SK-N-SH (cell line): ENCODE results near the gene MORC1.

ENCODE experiments used
- CHD2 ChIP-seq: fragments of 150-350 bp; IDR thresholded peaks from 2 replicates; pipeline ENCODE4 v1.6.1; 2018; ENCODE audit warnings: low read length; ENCODE audit not compliant: partially characterized antibody
- EP300 ChIP-seq, 2 experiments: IDR thresholded peaks; 2 replicates each; pipeline versions ENCODE4 v1.4.0 to v1.6.1; 2012; ENCODE audit warnings: borderline replicate concordance in 1 of 2, low read depth in 1 of 2, low read length in 1 of 2
- EZH2phosphoT487 ChIP-seq: fragments of 200-600 bp; sonication (generic); IDR thresholded peaks from 2 replicates; pipeline ENCODE4 v1.6.1; 2017; ENCODE audit warnings: low read depth, mixed run types, mild to moderate bottlenecking, antibody characterized with exemption, moderate library complexity, borderline replicate concordance
- GABPA ChIP-seq: IDR thresholded peaks from 2 replicates; pipeline ENCODE4 v1.4.0; 2012; ENCODE audit warnings: low read depth, mild to moderate bottlenecking
- SMC3 ChIP-seq: IDR thresholded peaks from 2 replicates; pipeline ENCODE4 v1.6.1; 2012; ENCODE audit warnings: low read depth, low read length, improper control_type of control experiment
- TCF12 ChIP-seq: IDR thresholded peaks from 2 replicates; pipeline ENCODE4 v1.4.0; 2012
- YY1 ChIP-seq: IDR thresholded peaks from 2 replicates; pipeline ENCODE4 v1.4.0; 2012; ENCODE audit warnings: low read depth, mild to moderate bottlenecking
- TF ChIP-seq, protein P1 (sequence below): IDR thresholded peaks from 2 replicates; pipeline ENCODE4 v1.4.0; 2012; ENCODE audit warnings: low read depth
- TF ChIP-seq, protein P2 (sequence below): fragments of 150-350 bp; IDR thresholded peaks from 2 replicates; pipeline ENCODE4 v1.6.1; 2017; ENCODE audit warnings: antibody characterized with exemption, low read length, low read depth, borderline replicate concordance
- TF ChIP-seq, protein P3 (sequence below): fragments of 200-600 bp; sonication (generic); IDR thresholded peaks from 2 replicates; pipeline ENCODE4 v1.6.1; 2017; ENCODE audit warnings: antibody characterized with exemption, mild to moderate bottlenecking, moderate library complexity

DNA sequence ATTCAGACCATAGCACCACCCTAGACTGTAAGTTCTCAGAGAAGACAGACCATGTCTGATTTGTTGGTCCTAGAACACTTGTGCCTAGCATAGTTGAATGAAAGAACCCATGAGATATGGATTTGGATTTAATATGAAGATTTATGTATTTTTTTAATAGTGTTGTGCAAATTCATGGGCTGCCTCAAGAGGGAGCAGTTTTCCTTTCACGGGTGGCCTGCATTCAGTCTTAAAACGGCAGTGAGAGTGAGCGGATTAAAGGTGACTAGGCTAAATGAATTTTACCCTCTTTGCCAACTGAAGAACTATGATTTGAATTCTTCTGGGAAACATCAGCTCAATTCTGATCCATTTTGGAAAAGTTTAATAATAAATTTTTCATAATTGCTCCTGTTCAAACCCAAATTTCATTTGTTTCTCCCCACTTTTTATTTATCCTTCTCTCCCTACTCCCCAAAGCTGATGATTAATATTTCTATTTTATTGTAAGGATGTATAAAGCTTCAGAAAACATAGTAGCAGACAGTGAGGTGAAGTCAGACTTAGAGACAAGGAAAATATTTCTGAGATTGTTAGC is 67.3 kb downstream of the MORC1 start:
- TF ChIP-seq CHD2 (no peak), YY1 (no peak), SMC3 (peak; percentile 39), TCF12 (no peak), EP300 (IDR thresholded peaks at IDR 0.05; ENCODE audit: borderline replicate concordance in 1 of 2, low read depth in 1 of 2, low read length in 1 of 2) (no peak), GABPA (no peak), EZH2phosphoT487 (no peak)
- TF ChIP-seq, protein P1, sequence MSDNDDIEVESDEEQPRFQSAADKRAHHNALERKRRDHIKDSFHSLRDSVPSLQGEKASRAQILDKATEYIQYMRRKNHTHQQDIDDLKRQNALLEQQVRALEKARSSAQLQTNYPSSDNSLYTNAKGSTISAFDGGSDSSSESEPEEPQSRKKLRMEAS: no peak
- TF ChIP-seq, protein P2, sequence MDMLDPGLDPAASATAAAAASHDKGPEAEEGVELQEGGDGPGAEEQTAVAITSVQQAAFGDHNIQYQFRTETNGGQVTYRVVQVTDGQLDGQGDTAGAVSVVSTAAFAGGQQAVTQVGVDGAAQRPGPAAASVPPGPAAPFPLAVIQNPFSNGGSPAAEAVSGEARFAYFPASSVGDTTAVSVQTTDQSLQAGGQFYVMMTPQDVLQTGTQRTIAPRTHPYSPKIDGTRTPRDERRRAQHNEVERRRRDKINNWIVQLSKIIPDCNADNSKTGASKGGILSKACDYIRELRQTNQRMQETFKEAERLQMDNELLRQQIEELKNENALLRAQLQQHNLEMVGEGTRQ: no peak
- TF ChIP-seq, protein P3, sequence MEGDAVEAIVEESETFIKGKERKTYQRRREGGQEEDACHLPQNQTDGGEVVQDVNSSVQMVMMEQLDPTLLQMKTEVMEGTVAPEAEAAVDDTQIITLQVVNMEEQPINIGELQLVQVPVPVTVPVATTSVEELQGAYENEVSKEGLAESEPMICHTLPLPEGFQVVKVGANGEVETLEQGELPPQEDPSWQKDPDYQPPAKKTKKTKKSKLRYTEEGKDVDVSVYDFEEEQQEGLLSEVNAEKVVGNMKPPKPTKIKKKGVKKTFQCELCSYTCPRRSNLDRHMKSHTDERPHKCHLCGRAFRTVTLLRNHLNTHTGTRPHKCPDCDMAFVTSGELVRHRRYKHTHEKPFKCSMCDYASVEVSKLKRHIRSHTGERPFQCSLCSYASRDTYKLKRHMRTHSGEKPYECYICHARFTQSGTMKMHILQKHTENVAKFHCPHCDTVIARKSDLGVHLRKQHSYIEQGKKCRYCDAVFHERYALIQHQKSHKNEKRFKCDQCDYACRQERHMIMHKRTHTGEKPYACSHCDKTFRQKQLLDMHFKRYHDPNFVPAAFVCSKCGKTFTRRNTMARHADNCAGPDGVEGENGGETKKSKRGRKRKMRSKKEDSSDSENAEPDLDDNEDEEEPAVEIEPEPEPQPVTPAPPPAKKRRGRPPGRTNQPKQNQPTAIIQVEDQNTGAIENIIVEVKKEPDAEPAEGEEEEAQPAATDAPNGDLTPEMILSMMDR: peak; percentile 78
